HEK293 (cell line): ENCODE results near the gene WDR89.
"Not testable (repeated sequence)": the region's sequence is repeated elsewhere in the genome, so short reads cannot be mapped to it uniquely, and the experiment has no call there.

Source experiments
- SETDB1 ChIP-seq: IDR thresholded peaks from one replicate; pipeline ENCODE4 v1.6.1; 2017; ENCODE audit warnings: mild to moderate bottlenecking, low read length, moderate library complexity, mixed read lengths; ENCODE audit not compliant: insufficient read length
- SP2 ChIP-seq: fragments of 450-650 bp; formaldehyde crosslinking; IDR thresholded peaks from 2 replicates; pipeline ENCODE4 v1.5.1; 2016; ENCODE audit warnings: missing biosample characterization, missing genetic modification characterization
- TCF7L2 ChIP-seq: IDR thresholded peaks from 2 replicates; pipeline ENCODE4 v1.6.1; 2011; ENCODE audit warnings: low read depth, mild to moderate bottlenecking, inconsistent platforms, low read length, moderate library complexity, borderline replicate concordance
- YY2 ChIP-seq: fragments of 450-650 bp; formaldehyde crosslinking; IDR thresholded peaks from 2 replicates; pipeline ENCODE4 v1.5.1; 2016; ENCODE audit warnings: missing biosample characterization, missing genetic modification characterization
- ZNF24 ChIP-seq: fragments of 450-650 bp; formaldehyde crosslinking; IDR thresholded peaks from 2 replicates; pipeline ENCODE4 v1.5.1; 2016; ENCODE audit warnings: missing biosample characterization, missing genetic modification characterization
- ZNF324 ChIP-seq: fragments of 450-650 bp; formaldehyde crosslinking; IDR thresholded peaks from 2 replicates; pipeline ENCODE4 v1.5.1; 2016; ENCODE audit warnings: missing biosample characterization, missing genetic modification characterization
- ZNF548 ChIP-seq: fragments of 450-650 bp; formaldehyde crosslinking; IDR thresholded peaks from 2 replicates; pipeline ENCODE4 v1.5.1; 2016; ENCODE audit warnings: missing biosample characterization, missing genetic modification characterization
- TF ChIP-seq, protein P1 (sequence below): fragments of 450-650 bp; formaldehyde crosslinking; optimal IDR thresholded peaks from 2 replicates; pipeline ENCODE3; 2016; ENCODE audit warnings: missing biosample characterization, mild to moderate bottlenecking, missing genetic modification characterization
- TF ChIP-seq, protein P2 (sequence below): fragments of 450-650 bp; formaldehyde crosslinking; IDR thresholded peaks from 2 replicates; pipeline ENCODE4 v1.5.1; 2016; ENCODE audit warnings: missing biosample characterization, missing genetic modification characterization
- TF ChIP-seq, protein P3 (sequence below): fragments of 450-650 bp; formaldehyde crosslinking; IDR thresholded peaks from 2 replicates; pipeline ENCODE4 v1.5.1; 2017; ENCODE audit warnings: missing biosample characterization, missing genetic modification characterization
- TF ChIP-seq, protein P4 (sequence below): IDR thresholded peaks from 2 replicates; pipeline ENCODE4 v1.6.1; 2011; ENCODE audit warnings: mild to moderate bottlenecking, low read depth, low read length, borderline replicate concordance
- TF ChIP-seq, protein P5 (sequence below): fragments of 450-650 bp; formaldehyde crosslinking; IDR thresholded peaks from 2 replicates; pipeline ENCODE4 v1.5.1; 2016; ENCODE audit warnings: missing biosample characterization, missing genetic modification characterization

DNA sequence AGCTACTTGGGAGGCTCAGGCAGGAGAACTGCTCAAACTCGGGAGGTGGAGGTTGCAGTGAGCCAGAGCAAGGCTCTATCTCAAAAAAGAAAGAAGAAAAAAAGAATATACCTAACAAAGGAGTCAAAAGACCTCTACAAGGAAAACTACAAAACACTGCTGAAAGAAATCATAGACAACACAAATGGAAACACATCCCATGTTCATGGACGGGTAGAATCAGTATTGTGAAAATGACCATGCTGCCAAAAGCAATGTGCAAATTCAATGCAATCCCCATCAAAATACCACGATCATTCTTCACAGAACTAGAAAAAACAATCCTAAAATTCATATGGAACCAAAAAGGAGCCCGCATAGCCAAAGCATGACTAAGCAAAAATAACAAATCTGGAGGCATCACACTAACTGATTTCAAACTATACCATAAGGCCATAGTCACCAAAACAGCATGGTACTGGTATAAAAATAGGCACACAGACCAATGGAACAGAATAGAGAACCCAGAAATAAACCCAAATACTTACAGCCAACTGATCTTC is 5.5 kb downstream of the WDR89 start:
- not testable (repeated sequence) for TF ChIP-seq SETDB1; SP2 (tag by site-specific recombination); ZNF324 (tag by site-specific recombination); ZNF24; YY2 (tag by site-specific recombination); ZNF548 (tag by site-specific recombination); TCF7L2
- TF ChIP-seq, protein P1, sequence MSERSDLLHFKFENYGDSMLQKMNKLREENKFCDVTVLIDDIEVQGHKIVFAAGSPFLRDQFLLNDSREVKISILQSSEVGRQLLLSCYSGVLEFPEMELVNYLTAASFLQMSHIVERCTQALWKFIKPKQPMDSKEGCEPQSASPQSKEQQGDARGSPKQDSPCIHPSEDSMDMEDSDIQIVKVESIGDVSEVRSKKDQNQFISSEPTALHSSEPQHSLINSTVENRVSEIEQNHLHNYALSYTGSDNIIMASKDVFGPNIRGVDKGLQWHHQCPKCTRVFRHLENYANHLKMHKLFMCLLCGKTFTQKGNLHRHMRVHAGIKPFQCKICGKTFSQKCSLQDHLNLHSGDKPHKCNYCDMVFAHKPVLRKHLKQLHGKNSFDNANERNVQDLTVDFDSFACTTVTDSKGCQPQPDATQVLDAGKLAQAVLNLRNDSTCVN, result not testable (repeated sequence)
- TF ChIP-seq, protein P2, sequence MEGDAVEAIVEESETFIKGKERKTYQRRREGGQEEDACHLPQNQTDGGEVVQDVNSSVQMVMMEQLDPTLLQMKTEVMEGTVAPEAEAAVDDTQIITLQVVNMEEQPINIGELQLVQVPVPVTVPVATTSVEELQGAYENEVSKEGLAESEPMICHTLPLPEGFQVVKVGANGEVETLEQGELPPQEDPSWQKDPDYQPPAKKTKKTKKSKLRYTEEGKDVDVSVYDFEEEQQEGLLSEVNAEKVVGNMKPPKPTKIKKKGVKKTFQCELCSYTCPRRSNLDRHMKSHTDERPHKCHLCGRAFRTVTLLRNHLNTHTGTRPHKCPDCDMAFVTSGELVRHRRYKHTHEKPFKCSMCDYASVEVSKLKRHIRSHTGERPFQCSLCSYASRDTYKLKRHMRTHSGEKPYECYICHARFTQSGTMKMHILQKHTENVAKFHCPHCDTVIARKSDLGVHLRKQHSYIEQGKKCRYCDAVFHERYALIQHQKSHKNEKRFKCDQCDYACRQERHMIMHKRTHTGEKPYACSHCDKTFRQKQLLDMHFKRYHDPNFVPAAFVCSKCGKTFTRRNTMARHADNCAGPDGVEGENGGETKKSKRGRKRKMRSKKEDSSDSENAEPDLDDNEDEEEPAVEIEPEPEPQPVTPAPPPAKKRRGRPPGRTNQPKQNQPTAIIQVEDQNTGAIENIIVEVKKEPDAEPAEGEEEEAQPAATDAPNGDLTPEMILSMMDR, result not testable (repeated sequence)
- TF ChIP-seq, protein P3, sequence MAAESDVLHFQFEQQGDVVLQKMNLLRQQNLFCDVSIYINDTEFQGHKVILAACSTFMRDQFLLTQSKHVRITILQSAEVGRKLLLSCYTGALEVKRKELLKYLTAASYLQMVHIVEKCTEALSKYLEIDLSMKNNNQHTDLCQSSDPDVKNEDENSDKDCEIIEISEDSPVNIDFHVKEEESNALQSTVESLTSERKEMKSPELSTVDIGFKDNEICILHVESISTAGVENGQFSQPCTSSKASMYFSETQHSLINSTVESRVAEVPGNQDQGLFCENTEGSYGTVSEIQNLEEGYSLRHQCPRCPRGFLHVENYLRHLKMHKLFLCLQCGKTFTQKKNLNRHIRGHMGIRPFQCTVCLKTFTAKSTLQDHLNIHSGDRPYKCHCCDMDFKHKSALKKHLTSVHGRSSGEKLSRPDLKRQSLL, result not testable (repeated sequence)
- TF ChIP-seq, protein P4, sequence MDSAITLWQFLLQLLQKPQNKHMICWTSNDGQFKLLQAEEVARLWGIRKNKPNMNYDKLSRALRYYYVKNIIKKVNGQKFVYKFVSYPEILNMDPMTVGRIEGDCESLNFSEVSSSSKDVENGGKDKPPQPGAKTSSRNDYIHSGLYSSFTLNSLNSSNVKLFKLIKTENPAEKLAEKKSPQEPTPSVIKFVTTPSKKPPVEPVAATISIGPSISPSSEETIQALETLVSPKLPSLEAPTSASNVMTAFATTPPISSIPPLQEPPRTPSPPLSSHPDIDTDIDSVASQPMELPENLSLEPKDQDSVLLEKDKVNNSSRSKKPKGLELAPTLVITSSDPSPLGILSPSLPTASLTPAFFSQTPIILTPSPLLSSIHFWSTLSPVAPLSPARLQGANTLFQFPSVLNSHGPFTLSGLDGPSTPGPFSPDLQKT, result not testable (repeated sequence)
- TF ChIP-seq, protein P5, sequence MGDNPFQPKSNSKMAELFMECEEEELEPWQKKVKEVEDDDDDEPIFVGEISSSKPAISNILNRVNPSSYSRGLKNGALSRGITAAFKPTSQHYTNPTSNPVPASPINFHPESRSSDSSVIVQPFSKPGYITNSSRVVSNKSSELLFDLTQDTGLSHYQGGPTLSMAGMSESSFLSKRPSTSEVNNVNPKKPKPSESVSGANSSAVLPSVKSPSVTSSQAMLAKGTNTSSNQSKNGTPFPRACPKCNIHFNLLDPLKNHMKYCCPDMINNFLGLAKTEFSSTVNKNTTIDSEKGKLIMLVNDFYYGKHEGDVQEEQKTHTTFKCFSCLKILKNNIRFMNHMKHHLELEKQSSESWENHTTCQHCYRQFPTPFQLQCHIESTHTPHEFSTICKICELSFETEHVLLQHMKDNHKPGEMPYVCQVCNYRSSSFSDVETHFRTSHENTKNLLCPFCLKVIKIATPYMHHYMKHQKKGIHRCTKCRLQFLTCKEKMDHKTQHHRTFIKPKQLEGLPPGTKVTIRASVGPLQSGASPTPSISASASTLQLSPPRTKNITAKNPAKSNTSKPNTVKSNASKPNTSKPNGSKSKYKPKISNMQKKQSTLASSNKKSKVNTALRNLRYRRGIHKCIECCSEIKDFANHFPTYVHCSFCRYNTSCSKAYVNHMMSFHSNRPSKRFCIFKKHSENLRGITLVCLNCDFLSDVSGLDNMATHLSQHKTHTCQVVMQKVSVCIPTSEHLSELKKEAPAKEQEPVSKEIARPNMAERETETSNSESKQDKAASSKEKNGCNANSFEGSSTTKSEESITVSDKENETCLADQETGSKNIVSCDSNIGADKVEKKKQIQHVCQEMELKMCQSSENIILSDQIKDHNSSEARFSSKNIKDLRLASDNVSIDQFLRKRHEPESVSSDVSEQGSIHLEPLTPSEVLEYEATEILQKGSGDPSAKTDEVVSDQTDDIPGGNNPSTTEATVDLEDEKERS (tag by site-specific recombination), result not testable (repeated sequence)
